ENCODE measurements around the gene PMFBP1.

DNA sequence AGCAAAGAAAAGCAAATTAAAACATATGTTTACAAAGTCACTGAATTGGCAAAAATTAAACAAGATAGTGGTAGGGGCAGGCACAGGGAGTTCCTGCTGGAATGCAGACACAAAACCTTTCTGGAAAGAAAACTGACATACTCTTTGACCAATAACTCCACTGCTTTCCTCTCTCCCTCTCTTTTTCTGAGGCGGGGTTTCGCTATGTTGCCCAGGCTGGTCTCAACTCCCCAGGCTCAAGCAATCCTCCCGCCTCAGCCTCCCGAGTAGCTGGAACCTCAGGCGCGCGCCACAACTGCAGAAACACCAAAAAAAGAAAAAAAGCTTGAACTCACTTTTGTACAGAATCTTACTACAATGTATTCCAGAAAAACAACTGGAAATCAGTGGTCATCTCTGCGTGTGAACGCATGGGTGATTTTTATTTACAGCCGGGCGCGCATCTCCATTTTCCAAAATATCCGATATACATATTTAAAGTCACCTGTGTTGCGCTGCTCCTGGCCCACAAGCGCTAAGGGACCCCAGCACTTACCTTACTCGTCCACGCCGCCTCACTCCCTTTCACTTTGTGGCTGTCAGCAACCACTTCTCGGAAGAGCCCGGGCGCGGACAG lies 79.0 kb downstream of the PMFBP1 start:
- TF ChIP-seq, protein P1, sequence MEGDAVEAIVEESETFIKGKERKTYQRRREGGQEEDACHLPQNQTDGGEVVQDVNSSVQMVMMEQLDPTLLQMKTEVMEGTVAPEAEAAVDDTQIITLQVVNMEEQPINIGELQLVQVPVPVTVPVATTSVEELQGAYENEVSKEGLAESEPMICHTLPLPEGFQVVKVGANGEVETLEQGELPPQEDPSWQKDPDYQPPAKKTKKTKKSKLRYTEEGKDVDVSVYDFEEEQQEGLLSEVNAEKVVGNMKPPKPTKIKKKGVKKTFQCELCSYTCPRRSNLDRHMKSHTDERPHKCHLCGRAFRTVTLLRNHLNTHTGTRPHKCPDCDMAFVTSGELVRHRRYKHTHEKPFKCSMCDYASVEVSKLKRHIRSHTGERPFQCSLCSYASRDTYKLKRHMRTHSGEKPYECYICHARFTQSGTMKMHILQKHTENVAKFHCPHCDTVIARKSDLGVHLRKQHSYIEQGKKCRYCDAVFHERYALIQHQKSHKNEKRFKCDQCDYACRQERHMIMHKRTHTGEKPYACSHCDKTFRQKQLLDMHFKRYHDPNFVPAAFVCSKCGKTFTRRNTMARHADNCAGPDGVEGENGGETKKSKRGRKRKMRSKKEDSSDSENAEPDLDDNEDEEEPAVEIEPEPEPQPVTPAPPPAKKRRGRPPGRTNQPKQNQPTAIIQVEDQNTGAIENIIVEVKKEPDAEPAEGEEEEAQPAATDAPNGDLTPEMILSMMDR (IDR thresholded peaks at IDR 0.05; ENCODE audit: low read length): no peak
- TF ChIP-seq EZH2 (IDR thresholded peaks at IDR 0.05; ENCODE audit: borderline replicate concordance, low read length): no peak
